SW480 (cell line): ENCODE data around the gene SUSD3.

Experiments
- DNase-seq: peaks from one replicate; pipeline ENCODE4 v3.0.0-alpha.2; 2016; ENCODE audit warnings: low spot score

The SUSD3 gene

GRCh38 chr9:93077367-93077766, 18.9 kb downstream of the SUSD3 start:
- no peak for DNase-seq

GRCh38 chr9:93077811-93078210, 19.3 kb downstream of the SUSD3 start:
- no peak for DNase-seq

- no peak for DNase-seq
These were observed 20.9 kb downstream of the SUSD3 start for GRCh38 chr9:93079371-93079770.

GRCh38 chr9:93080406-93080805, 21.9 kb downstream of the SUSD3 start:
- DNase-seq, result no peak

- DNase-seq, result no peak
These were observed 22.6 kb downstream of the SUSD3 start for GRCh38 chr9:93081081-93081529.

GRCh38 chr9:93081931-93082330, 23.4 kb downstream of the SUSD3 start:
- peak; percentile 29 for DNase-seq

- DNase-seq, result no peak
These were observed 24.4 kb downstream of the SUSD3 start for GRCh38 chr9:93082841-93083411.

- no peak for DNase-seq
These were observed 25.3 kb downstream of the SUSD3 start for GRCh38 chr9:93083592-93084470.

GRCh38 chr9:93084471-93084881, 26.0 kb downstream of the SUSD3 start:
- DNase-seq, result no peak

GRCh38 chr9:93085676-93086075, 27.2 kb downstream of the SUSD3 start:
- no peak for DNase-seq

- DNase-seq, result no peak
These were observed 28.1 kb downstream of the SUSD3 start for GRCh38 chr9:93086447-93087224.

GRCh38 chr9:93087971-93088655, 29.6 kb downstream of the SUSD3 start:
- DNase-seq, result no peak

- DNase-seq, result no peak
These were observed 30.1 kb downstream of the SUSD3 start for GRCh38 chr9:93088656-93089015.

GRCh38 chr9:93089024-93089423, 30.5 kb downstream of the SUSD3 start:
- DNase-seq, result no peak

- no peak for DNase-seq
These were observed 31.0 kb downstream of the SUSD3 start for GRCh38 chr9:93089481-93089991.

- DNase-seq, result no peak
These were observed 31.7 kb downstream of the SUSD3 start for GRCh38 chr9:93090091-93090655.

GRCh38 chr9:93091056-93091452, 32.6 kb downstream of the SUSD3 start:
- DNase-seq, result no peak

GRCh38 chr9:93091453-93092081, 33.1 kb downstream of the SUSD3 start:
- peak; percentile 88 for DNase-seq

- no peak for DNase-seq
These were observed 33.9 kb downstream of the SUSD3 start for GRCh38 chr9:93092251-93092991.

GRCh38 chr9:93093127-93093876, 34.8 kb downstream of the SUSD3 start:
- no peak for DNase-seq
